HG03558 (cell line): ENCODE measurements around the gene FAM163A.
"Not testable (repeated sequence)": the region's sequence is repeated elsewhere in the genome, so short reads cannot be mapped to it uniquely, and the experiment has no call there.

ENCODE experiments used
- ATAC-seq: cut with Tn5 transposase; IDR thresholded peaks from one replicate; pipeline ENCODE4 v1.9.1; 2021; ENCODE audit warnings: moderate number of reproducible peaks; ENCODE audit not compliant: unreplicated experiment; ENCODE audit errors: extremely low read depth

The FAM163A gene

DNA sequence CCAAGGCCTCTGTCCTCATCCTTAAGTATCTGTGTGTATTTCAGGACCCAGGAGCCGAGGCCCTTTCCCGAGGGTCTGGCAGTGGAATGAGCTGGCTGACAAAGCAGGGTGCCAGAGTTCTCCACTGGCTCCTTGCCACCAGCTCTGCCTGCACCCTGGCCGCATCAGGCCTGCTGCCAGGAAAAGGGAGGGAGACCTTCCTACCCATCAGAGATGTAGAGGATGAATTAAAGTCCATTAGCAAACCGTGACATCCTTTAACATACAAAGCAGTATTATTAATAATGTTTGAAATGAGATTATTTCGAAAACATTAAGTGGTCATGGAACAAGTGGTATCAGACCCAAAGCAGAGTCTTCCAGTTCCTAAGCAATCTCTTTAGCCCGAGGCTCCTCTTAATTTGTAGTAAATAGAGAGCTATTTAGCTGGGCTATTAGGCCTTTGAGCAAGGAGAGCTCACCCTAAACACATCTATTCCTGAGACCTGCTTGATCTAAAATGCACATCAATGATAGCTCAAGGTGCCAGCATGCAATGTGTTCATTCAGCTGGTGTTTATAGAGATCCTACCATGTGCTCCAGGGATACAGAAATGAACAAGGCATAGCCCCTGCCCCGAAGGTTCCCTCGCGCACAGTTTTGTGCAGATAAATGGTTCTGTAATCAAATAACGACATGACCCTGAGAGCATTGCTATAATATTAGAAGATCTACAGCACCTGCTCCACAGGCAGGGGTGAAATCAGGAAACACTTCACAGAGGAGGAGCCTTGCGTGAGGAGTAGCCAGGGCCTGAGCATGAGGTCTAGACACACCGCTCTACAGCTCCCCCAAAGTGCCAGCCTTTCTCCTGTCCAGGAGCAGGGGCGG, 44.0 kb downstream of the FAM163A start:
- no peak for ATAC-seq

GRCh38 chr1:179788259-179788658, 45.2 kb downstream of the FAM163A start:
- no peak for ATAC-seq

GRCh38 chr1:179793281-179793680, 50.2 kb downstream of the FAM163A start:
- ATAC-seq: no peak

- ATAC-seq: no peak
These were observed 51.1 kb downstream of the FAM163A start for GRCh38 chr1:179794146-179794545.

DNA sequence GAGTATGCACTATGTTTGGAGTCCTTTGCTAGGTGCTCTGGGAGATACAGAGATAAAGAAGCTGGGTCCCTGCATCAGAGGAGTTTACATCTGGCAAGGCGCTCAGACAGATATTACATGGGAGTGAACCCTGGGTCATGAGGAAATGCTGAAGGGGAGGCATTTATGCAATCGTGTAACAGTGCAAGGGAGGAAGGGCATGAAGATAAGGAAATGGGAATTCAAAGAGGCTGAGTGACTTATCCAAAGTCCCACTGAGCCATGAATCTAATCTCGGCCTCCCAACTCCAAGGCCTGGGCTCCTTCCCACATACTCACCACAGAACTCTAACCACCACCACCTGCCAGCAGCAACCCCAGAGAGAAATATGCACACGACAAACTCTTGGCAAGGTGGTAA, 51.6 kb downstream of the FAM163A start:
- no peak for ATAC-seq

GRCh38 chr1:179798213-179798863, 55.2 kb downstream of the FAM163A start:
- ATAC-seq: no peak

GRCh38 chr1:179798864-179799516, 55.9 kb downstream of the FAM163A start:
- ATAC-seq: no peak

DNA sequence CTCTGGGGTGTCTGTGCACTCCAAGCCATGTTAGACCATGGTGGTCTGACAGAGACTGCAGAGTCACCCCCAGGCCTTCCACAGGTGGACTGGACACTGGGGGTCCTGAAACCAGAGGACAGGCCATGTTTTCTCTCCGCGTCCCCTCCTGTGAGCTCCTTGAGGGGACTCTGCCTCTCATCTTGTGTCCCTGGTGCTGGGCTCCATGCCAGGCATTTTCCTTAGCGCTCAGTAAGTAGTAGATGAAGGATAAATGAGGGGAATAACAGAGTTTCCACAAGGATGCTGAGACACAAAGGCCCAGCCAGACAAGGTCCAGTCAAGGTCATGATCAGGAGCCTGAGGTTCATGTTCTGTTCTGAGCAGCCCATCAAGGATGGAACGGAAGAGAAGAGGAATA, 57.4 kb downstream of the FAM163A start:
- ATAC-seq: no peak

DNA sequence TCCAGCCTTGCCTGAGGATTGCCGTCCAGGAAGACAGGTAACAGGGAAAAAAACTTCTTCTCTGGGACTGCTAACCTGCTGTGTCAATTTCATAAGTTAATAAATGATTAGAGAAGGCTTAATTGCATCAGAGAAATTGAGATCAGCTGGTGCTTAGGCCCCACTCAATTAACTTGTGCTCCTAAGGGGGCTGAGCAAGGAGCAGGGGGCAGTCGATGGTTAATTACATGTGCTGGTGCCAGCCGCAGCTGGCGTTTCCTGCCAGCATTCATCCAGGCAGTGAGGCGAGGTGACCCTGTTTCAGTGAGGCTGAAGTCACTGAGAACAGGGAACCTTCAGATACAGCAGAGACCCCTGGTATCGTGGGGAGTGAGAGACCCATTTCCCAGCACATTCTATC, 60.0 kb downstream of the FAM163A start:
- ATAC-seq: no peak

DNA sequence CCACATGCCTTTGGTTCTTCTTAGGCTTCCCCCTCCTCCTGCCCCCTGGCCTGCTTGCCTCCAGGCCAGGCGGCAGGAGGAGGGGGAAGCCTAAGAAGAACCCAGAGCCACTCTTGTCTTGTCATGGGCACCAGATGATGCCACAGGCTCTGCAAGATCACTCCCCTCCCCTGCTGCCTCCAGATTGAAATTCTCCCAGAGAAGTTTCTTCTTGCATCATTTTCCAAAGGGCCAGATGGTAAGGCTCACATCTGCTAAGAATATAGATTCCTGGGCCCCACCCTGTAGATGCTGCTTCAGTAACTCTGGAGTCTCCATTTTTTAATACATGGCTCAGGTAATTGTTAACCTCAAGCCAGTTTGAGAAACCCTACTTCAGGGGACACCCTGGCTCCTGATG, 60.8 kb downstream of the FAM163A start:
- ATAC-seq: no peak

GRCh38 chr1:179804417-179804816, 61.3 kb downstream of the FAM163A start:
- ATAC-seq: not testable (repeated sequence)

GRCh38 chr1:179805291-179806195, 62.5 kb downstream of the FAM163A start:
- no peak for ATAC-seq

DNA sequence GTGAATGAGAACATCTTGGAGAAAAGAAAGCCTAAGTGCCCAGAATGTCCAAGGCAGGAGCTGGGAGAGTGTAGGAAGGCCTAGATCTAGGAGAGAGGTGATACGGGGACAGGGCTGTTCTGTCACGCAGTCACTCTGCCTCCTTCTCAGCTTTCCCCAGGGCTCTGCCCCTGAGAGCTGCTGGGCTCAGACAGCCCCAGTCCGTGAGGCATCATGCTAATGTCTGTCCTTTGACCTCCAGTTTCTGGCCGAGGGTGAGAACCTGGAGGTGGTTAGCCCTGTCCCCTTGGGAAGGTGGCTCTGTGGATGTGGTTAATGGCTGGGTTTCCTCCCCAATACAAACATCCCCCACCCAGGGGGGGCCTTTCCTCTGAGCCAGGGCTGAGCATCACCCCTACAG, 63.2 kb downstream of the FAM163A start:
- no peak for ATAC-seq

DNA sequence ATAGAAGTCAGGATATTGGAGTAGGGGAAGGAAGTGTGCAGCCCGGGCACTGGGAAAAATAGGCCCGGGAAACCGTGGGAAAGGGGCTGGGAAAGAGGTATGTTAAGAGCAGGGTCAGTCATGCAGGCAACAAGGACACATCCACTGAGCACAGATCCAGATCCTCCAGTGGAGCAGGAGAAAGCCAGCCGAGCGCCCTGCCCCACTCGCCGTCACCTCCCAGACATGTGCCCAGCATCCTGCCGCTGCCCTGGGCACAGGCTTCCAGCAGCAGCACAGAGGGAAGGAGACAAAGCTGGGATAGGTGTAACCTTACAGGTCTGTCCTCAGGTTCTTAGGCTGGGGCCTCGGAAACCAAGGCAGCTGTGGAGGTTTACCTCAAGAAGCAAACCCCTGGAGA, 64.2 kb downstream of the FAM163A start:
- no peak for ATAC-seq

- no peak for ATAC-seq
These were observed 64.8 kb downstream of the FAM163A start for GRCh38 chr1:179807691-179808485.

DNA sequence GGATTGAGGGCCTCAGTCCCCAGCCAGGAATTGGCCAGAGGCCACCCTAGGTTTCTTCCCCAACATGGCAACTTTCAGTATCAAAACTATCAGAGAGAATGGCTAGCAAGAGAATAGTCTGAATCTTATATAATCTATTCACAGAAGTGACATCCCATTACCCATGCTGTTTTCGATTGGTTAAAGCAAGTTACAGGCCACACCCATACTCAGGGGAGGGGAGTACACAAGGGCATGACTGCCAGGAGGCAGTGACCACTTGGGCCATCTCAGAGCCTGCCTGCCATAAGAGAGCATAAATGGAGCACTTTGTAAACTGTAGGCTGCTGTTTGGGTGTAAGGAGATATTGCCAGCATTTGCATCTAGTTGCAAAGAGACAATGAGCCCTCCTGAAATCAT, 65.4 kb downstream of the FAM163A start:
- ATAC-seq: no peak

DNA sequence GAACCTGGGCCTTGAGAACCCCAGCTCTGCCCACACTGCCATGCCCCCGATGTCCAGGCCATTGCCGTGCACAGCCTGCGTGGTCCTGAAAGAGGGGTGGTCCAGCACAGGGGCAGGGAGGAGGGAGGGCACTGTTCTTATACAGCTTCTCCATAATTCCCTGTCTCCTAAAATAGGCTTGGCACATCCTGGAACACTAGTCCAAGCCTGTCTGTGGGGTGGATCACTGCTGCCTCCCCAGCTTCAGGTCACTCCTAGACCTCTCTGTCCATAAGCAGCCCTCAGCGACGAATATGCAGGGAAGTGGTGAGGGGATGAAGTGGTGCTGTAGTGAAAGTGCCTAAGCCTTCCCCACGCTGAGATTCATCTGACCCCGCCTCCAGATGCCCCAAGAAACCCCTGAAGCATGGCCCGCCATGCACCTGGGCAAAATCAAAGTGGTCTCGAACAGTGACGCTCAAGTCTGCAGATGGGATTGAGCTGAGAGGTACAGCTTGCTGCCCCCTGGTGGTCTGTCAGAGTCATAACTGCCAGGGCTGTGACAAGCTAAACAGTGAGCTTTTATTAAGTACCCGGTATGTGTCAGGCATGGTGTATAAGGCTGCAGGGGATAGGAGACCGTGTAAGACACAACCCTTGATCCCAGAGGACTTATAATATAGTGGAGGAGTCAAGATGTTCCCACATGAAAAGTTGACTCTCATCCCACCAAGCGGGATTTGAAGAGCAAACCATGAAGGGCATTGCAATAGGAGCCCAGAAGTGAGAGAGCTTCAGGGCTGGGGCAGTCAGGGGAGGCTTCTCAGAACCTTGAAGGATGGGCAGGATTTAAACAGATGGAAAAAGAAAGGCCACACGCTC, 66.6 kb downstream of the FAM163A start:
- no peak for ATAC-seq

DNA sequence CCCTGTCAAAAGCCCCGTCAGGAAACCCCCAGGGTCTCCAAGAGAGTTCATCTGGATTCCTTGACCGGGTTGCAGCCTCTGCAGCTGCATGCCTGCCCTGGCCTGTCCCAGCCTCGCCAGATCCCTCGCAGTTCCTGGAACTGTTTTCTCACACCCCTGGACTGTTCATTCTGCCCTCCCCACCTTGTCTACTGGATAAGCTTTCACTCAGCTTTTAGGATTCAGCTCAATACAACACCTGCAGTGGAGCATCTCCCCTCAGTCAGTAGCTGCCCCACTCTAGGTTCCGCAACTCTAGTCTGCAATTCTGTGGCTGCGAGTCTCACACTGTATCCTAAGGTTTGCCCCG, 67.2 kb downstream of the FAM163A start:
- ATAC-seq: no peak
